Activated gamma-delta T cell treated with Interleukin-2 at 50 U/mL for 16 hours (primary cell): ENCODE measurements around the gene ATP13A3.
"Not testable (repeated sequence)": the region's sequence is repeated elsewhere in the genome, so short reads cannot be mapped to it uniquely, and the experiment has no call there.

Source experiments
- DNase-seq: peaks from one replicate; pipeline ENCODE4 v3.0.0-alpha.2; 2020

Gene ATP13A3

GRCh38 chr3:194497799-194498575, 11.2 kb upstream of the ATP13A3 start:
- no peak for DNase-seq

GRCh38 chr3:194496217-194496919, 9.6 kb upstream of the ATP13A3 start:
- DNase-seq = no peak

GRCh38 chr3:194494951-194495374, 8.2 kb upstream of the ATP13A3 start:
- no peak for DNase-seq

- DNase-seq = not testable (repeated sequence)
Observed at GRCh38 chr3:194493995-194494927, 7.5 kb upstream of the ATP13A3 start.

DNA sequence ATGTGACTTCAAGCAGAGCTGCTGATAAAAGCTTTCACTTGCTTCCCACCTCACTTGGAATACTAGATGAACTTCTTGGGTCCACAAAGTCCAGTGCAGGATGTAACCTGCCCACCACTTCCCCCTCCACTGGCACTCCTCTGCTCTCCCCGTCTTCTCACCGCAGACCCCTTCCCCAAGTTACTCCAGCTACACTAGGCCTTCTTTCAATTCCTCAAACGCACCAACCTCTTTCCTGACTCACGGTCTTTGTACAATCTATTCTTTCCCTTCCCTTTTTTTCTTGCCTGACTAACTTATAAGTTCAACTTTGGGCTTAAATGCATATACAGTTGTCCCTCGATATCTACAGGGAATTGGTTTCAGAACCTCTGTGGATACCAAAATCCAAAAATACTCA, 5.2 kb upstream of the ATP13A3 start:
- DNase-seq = no peak

DNA sequence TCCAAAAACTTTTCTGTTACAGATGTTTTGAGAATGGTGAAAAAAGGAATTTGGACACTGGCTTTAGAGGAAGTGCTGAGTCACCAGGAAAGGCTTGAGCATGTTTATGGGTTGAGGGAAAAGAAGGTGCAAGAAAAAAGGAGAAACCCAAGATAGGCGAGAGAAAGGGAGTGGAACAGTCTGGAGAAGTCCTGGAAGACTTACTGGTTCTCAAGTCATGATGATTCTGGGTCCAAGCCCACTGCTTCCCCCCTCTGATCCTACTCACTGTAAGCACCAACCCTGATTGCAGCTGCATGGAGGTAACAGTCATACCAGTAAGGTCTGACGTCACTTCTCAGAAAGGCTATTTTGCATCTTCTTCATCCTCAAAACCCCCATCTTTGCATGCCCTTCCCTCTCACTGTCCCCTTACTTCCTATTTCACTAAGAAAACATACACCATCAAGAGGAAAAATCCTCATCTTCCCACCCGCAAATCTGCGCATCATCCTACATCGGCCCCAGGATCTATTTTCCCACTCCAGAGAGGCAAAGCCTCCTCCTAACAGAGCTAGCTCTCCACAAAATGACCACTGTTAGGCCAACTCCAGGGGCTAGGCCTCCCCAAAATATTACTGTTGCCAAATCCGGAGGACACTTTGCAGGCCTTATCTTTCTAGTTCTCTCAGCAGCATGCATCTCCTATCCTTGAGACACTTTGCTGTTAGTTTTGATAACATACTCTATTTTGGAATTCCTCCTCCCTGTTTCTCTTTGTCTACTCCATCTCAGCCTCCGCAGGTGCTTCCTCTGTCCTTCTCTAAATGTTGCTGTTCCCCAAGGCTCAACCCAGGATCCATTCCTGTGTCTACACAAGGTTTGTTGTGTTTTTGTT, 3.2 kb upstream of the ATP13A3 start:
- DNase-seq = no peak

DNA sequence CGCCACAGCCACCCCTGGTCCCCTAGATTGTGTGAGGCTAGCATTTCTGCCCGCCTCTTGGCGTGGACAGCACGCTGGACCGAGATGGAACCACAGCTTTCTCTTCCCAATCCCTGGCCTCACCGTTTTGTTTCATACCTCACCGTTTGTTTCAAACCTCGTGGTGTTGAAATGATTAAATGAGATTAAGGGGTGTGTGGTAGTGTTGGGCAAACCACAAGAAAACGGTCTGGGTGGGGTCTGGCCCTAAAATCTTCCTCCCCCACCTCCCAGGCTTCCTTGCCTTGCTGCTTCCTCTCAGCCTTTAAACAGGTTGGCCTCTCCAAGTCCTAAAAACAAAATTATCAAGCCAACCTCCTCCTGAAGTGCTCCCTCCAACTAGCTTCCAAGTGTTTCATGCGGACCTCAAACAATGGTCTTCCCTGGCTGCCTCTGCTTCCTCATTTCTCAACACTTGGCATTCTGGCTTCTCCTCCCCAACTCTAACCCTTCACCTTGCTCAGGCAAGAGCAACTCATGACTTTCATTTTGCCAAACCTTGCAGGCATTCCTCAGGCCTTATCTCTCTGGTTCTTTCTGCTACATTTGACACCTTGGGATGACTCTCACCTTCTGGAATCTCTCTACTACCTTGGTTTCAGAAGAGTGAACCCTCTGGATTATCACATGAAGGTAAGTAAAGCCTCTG, 1.4 kb upstream of the ATP13A3 start:
- peak; percentile 16 for DNase-seq

DNA sequence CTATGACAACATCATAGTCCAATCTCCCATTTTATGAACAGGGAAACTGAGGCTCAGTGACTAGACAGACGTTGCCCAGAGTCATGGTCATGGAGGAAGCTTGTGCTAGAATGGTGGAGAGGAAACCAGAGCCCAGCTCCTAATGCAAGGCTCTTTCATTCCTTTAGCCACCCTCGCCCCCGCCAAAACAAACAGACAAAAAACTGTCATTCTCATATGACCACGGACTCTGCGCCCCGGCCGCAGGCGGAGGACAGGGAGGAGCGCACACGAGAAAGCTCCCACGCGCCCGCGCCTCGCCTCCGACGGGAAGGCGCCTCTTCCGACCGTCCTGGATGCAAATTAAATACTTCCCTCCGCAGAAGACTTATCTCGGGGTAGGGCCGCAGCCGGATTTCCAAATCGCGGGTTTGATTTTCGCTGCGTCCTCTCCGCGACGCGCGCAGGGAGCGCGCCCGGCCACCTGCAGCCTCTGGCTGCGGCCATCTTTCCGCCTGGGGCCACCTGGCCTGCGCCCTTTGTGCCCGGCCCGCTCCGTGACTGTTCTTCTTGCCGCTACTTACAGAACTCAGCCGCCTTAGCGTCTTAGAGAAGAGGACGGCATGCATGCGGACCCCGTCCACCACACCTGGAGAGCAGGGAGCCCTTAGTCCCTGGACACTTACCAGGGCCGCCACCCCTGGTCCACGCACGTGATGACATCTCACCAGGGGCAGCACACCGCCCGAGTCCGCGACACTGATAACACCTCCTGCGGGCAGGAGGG, 670 bp upstream of the ATP13A3 start:
- DNase-seq = peak; percentile 27

DNA sequence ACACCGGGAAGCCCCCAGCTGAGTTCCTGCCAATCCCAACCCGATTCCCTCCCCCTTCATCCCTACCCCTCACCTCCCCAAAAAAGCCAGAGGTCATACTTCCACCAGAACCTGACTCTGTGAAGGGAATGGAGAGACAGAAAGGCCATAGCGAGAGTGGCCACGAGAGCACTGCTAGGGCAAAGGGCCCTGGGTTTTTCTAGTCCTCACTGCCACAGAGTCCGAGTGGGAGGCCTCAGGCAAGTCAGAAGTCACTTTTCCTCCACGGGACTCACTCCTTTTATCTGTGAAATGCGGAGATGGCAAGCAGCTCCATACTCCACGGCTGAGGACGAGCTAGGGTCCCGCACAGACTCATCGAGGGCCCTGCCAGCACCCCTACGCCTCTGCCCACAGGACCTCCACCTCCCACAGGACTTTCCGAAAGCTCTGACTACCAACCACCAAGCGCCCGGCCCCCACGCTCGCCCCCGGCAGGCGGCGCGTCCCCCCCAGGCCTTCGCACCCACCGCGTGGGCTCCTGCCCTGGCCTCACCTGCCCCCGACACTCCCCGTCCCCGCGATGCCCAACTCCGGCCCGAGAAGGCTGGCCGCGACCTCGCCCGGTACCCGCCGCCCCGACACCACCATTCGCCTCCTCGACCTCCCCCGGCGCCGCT, 792 bp downstream of the ATP13A3 start:
- peak; percentile 39 for DNase-seq

DNA sequence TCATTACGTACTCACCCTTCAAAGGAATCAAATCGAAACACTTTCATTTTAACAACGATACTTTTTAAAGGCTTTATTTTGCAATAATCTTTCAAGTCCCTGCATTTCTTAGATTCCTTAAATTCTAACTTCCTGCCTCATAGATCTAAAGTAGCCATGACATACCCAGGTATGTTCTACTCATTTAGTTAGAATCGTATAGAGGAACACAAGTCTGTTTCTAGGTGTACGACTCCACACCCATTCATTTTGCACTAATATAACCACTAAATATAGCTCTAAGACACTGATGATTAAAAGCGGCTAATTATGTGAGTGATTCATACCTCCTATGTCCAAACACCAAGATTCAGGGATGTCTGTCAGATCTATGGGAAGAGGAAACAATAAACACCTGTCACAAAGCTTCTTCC, 1.3 kb downstream of the ATP13A3 start:
- DNase-seq = no peak

GRCh38 chr3:194484614-194485013, 2.2 kb downstream of the ATP13A3 start:
- no peak for DNase-seq

DNA sequence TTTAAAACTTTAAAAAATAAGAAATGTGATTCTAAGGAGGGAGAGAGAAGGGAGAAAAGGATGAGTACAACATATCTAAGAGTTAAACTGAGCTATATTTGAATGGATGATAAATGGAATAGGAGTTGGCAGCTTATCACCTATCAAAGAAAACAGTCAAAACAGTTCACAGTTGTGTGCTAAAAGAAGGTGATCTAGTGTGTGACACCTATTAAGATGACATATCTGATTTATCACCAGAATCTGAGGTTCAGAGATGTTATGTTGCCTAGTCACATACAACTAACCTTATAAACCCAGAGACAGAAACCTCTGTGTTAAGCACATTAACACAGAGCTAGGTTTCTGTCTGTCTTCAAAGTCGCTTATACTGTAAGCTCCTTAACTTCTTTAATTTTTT, 3.0 kb downstream of the ATP13A3 start:
- DNase-seq = no peak

- DNase-seq = not testable (repeated sequence)
Observed at GRCh38 chr3:194482830-194483229, 4.0 kb downstream of the ATP13A3 start.

DNA sequence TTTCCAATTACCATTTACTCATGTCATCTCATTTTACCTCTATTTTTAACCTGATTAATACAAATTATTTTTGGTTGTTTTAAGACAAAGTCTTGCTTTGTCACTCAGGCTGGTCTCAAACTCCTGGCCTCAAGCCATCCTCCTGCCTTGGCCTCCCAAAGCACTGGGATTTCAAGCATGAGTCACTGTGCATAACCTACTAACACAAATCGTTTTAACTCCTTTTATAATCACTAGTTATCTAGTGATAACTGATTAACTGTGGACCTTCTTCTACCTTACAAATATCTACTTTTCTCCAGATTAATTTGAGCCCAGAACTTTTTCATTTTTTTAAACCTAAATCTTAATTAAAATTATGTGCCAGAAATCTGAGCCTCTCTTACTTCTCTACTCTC, 4.6 kb downstream of the ATP13A3 start:
- DNase-seq = no peak

GRCh38 chr3:194481525-194482195, 5.1 kb downstream of the ATP13A3 start:
- DNase-seq = no peak

DNA sequence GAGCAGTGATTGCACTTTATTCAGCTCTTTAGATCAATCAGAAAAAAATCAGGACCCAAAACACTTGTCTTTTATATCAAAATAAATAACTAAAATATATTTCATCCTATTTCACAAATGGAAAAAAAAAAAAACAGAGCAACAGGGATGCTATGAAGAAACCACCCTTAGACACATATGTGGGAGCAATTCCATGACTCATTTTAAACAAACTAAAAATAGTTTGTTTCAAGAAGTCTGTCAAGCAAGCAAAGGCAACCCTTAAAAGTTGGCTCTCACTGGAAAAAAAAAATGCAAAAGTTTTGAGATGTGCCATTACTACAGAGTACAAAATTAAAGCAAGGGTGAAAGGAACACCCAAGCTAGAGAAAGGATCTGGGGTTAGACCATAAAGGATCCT, 5.7 kb downstream of the ATP13A3 start:
- no peak for DNase-seq

GRCh38 chr3:194476784-194477183, 10.0 kb downstream of the ATP13A3 start:
- DNase-seq = no peak

DNA sequence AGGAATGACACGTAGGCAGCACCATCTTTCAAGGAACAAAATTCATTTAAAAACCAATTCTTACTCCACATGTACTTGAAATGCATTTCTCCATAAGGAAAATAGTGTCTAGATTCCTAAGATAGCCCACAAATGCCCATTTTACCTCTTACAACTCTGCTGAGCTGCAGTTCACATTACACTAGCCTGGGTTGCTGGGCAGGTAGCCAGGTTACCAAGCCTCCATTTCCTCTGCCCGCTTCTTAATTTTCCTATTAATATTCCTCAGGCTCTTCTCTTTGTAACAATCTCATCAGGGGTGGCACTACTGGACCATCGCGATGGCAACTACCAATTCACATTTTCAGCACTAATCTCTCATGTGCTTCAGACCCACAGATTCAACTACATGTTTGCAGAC, 10.8 kb downstream of the ATP13A3 start:
- DNase-seq = no peak

DNA sequence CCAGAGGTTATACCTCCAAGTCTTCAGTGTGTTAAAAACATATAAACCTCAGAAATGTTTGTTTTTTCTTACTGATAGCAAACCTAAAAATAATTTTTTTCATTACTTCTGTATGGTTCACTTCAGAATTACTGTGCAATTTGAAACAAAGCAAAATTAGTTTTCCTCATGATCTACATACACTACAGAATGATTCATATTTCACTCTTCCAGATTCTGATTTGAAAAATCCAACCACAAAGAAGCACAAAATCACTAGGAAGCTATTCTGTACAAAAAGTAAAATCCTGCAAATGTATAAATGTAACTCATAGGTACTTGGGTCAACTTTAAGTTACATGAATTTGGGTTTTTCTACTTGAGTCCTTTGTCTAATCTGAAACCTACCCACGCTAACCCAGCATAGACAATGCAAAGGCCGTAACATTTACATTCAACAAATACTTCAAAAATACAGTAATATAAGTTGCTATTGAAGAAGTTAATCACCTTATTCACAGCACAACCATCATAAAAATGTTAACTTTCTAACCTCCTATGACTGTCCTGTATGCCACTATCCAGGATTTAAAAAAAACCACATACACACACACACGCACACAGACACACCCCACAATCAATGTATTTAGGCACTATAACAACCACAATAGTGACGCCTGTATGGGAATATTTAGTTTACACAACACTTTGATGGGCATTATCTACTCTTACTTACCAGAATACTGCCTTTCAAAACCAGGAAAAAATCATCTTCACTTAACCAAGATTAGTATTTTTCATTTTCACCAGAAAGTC, 11.5 kb downstream of the ATP13A3 start:
- DNase-seq = no peak
